ENCODE results near the gene ZFP82. TPM values are rescaled to one million over a fixed set of nuclear protein-coding genes. Genes with fewer than 3 reads are reported as not detected.

Gene ZFP82
- total RNA-seq = 1 to 10 TPM; 3.5 to 7.0 (median 5.9) TPM

DNA sequence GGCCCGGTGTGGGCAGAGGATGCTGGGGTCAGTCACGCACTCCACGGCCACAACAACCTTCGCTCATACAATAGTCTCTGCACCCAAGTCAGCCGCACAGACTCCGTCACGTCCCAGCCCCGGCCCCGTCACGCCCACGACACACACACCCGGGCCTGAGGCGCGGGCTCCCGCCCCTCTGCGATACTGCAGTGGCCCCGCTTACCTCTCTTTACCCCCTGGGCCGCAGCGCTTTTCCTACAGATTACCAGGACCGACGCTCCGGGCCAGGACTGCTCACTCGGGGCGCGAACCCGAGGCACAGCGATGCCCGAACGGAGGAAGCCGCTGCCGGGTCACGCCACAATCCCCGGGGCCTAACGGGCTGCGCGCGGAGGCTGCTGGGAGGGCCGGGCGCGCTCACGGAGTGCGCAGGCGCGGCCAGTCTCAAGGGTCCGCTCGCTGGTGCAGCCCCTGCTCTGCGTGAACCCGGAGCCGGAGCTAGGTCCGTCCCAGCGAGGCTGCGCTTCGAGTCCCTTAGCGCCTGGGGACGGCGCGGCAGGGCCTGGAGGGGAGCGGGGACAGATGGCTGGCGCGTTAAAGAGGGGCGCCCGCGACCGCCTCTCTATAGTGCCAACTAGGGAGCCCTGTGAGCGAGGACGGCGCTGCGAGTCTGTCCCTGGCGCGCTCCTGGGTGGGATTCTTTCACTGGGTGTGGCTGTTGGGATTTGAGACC, at the start of gene ZFP82:
Gene ZFP82 (minus strand): TSS at position 358 of the 715 bp plus-strand sequence. CDS start 8,855 bp downstream, outside the sequence.
- TF ChIP-seq, protein P1, sequence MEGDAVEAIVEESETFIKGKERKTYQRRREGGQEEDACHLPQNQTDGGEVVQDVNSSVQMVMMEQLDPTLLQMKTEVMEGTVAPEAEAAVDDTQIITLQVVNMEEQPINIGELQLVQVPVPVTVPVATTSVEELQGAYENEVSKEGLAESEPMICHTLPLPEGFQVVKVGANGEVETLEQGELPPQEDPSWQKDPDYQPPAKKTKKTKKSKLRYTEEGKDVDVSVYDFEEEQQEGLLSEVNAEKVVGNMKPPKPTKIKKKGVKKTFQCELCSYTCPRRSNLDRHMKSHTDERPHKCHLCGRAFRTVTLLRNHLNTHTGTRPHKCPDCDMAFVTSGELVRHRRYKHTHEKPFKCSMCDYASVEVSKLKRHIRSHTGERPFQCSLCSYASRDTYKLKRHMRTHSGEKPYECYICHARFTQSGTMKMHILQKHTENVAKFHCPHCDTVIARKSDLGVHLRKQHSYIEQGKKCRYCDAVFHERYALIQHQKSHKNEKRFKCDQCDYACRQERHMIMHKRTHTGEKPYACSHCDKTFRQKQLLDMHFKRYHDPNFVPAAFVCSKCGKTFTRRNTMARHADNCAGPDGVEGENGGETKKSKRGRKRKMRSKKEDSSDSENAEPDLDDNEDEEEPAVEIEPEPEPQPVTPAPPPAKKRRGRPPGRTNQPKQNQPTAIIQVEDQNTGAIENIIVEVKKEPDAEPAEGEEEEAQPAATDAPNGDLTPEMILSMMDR (IDR thresholded peaks at IDR 0.05; ENCODE audit: low read depth) = no peak

DNA sequence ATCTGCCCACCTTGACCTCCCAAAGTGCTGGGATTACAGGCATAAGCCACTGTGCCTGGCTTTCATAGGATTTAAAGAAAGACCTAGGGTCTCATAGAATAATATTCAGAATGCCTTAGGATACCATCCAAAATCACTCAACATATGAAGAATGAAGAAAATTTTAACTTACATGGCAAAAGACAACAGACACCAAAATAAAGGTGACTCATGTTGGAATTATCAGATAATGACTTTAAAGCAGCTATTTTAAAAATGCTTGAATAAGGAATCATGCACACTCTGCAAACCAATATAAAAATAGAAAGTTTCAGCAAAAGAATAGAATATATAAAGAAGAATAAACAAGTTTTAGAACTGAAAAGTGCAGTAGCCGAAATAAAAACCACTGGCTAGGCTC, 41.6 kb upstream of the ZFP82 start:
- TF ChIP-seq, protein P1 (IDR thresholded peaks at IDR 0.05; ENCODE audit: low read depth) = no peak

DNA sequence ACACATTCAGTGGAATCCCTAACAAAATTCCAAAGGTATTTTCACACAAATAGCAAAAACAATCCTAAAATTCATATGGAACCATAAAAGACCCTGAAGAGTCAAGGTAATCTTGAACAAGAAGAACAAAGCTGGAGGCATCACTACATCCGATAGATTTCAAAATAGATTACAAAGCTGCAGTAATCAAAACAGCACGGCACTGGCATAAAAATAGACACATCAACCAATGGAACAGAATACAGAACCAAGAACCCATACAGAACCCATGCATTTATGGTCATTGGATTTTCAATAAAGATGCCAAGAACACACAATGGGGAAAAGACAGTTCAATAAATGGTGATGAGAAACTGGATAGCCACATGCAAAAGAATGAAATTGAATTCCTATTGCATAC, 38.4 kb upstream of the ZFP82 start:
- TF ChIP-seq, protein P1 (IDR thresholded peaks at IDR 0.05; ENCODE audit: low read depth) = no peak

DNA sequence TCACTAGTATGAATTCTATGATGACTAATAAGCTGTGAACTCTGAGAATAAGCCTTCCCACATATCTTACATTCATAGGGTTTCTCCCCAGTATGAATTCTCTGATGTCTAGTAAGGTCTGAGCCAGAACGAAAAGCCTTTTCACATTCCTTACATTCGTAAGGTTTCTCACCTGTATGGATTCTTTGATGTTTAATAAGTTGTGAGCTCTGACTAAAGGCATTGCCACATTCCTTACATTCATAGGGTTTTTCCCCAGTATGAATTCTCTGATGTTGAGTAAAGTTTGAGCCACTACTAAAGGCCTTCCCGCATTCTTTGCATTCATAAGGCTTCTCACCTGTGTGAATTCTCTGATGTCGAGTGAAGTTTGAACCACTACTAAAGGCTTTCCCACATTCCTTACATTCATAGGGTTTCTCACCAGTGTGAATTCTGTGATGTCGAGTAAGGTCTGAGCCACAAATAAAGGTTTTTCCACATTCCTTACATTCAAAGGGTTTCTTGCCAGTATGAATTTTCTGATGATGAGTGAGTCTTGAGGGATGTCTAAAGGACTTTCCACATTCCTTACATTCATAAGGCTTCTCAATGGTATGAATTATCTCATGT, 30.7 kb upstream of the ZFP82 start:
- TF ChIP-seq, protein P1 (IDR thresholded peaks at IDR 0.05; ENCODE audit: low read depth) = no peak

DNA sequence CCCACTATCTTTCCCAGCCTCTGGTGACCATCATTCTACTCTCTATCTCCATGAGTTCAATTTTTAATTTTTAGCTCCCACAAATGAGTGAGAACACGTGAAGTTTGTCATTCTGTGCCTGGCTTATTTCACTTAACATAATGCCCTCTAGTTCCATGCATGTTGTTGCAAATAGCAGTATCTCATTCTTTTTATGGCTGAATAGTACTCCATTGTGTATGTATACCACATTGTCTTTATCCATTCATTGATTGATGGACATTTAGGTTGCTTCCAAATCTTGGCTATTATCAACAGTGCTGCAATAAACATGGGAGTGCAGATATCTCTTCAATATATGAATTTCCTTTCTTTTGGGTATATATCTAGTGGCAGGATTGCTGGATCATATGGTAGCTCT, 22.9 kb upstream of the ZFP82 start:
- TF ChIP-seq, protein P1 (IDR thresholded peaks at IDR 0.05; ENCODE audit: low read depth) = no peak

DNA sequence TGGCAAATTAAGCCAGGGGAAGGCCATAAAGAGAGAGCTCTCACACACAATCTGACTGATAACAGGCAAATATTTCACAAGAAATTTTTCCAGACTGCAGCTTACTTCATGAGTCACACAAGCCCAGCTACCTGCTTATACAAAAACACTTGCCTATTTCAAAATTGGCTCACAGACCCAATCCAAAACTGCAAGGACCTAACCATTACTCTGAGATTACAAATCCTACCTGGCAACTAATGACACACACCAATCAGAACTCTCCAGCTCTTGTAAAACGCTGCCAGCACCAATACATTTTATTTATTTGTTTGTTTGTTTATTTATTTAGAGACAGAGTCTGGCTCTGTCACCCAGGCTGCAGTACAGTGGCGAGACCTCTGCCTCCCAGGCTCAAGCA, 18.1 kb upstream of the ZFP82 start:
- TF ChIP-seq, protein P1 (IDR thresholded peaks at IDR 0.05; ENCODE audit: low read depth) = no peak

DNA sequence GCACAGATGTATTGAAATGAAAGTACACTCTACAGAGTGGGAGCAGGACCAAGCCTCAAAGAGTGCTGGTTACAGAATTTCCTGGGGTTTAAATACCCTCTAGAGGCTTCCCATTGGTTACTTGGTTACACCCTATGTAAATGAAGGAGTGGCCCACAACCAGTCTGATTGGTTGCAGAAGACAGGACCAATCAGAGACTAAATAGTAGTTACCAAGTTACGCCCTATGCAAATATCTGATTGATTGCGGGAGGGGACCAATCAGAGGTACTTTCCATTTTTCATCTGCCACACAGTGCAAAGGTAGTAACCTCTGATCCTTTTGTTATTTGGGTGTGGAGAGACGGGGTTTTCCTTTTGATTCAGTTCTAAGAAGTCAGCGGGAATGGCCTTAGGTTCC, 5.5 kb upstream of the ZFP82 start:
- TF ChIP-seq, protein P1 (IDR thresholded peaks at IDR 0.05; ENCODE audit: low read depth) = no peak
